HG03469 (cell line): ENCODE measurements around the gene HHAT.
"Not testable (repeated sequence)": the region's sequence is repeated elsewhere in the genome, so short reads cannot be mapped to it uniquely, and the experiment has no call there.

ENCODE experiments used
- ATAC-seq: cut with Tn5 transposase; IDR thresholded peaks from one replicate; pipeline ENCODE4 v1.9.1; 2021; ENCODE audit warnings: mild to moderate bottlenecking, moderate library complexity, moderate number of reproducible peaks; ENCODE audit not compliant: unreplicated experiment

Gene HHAT

DNA sequence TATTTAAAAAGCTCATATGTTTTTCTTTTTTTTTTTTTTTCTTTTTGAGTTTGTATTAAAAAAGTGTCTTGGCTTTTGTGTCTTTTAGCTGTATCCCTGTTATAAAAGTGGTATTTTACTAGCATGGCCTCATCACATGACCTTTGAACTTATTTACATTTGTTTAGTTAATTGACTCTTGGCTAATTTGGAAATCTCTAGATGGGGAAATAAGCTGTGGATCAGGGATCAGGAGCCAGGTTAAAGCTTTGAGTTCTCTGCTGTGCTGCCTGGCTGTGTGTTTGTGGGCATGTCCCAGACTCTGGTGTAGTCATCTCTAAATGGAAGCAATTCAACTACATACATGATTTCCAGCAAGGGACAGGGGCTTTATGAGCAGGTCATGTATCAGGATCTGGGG is 56.5 kb downstream of the HHAT start:
- ATAC-seq: no peak

DNA sequence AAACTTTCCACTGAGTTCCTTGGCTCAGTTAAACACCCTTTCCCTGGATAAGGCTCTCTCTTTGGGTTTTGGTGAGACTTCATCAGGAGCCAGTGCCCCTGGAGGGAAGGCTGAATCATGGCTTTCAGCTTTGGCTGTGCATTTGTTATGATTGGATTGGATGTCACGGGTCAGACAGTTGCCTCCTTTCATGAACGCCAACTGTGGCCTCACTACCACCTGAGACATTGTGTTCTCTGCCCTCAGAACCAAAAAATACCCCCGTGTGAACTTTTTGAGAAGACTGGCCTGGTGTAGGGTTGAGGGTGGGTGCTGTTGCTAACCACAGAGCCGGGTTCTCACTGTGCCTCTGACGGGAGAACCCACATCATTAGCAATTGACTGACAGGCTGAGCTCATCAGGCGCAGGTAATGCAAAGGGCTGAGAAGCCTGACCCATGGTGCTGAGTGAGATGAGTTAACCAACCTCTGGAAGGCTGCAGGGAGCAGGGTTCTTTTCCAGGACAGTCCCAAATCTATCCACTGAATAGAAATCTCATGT is 65.6 kb downstream of the HHAT start:
- no peak for ATAC-seq

DNA sequence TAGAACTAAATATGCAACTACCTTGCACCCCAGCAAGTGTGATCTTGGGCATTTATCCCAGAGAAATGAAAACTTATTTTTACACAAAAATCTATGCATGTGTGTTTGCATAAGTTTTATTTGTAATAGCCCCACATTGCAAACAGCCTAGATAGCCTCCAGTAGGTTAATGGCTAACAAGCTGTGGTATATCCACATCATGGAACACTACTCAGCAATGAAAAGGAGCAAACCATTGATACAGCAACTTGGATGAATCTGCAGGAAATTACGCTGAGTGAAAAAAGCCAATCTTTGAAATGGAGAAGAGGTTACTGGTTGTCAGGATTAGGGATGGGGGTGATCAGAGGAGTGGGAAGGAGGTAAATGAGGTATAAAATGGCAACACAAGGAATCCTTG is 67.8 kb downstream of the HHAT start:
- ATAC-seq: no peak

DNA sequence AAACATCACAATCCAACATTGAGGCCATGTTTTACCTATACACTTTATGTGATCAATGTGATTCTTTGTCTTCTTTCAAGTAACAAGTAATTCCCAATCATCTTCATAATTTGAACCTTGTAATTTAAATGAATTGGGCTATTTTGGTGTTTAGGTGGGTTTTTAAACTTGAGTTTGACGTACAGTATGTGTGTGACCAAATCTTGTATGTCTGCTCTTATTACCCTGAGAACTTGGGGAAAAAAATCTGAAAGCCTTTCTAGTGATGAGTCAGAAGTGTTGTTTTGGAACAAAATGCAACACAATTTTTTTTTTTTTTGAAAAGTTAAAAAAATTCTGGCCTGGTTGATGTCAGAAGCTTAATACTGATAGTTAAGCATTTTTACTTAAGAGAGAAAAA is 68.5 kb downstream of the HHAT start:
- ATAC-seq: no peak

DNA sequence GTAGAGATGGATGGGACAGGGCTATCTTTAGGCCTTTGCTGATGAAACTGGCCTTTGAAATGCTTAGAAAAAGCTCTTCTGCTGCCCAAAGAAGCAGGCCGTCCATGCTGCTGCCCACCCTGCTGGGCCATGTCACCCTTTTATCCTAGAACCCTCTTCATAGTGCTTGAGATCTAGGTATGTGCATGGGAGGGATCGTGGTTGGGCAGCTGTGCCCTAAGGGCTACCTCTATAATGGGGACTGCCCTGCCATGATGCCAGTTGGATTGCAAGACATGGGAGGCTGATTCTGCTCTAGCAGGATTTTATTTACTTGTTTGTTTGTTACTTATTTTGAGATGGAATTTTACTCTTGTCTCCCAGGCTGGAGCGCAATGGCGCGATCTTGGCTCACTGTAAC is 69.0 kb downstream of the HHAT start:
- no peak for ATAC-seq

DNA sequence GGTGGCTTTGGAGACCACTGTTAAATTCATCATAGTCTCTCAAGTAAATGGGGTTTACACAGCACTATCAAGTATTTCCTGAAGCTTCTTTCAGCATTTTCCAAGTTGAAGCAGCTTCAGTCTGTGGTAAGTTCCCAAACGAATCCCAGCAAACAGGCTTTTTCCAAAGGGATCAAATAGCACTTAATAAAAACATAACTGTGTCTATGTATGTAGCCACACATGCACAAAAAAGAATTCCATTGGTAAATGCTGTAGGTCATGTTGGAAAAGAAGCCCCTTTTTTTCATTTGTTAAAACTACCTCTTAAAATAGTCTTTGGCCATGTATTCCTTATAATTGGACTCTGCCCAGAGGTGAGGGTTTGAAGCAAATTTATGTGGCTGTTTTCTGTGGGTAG is 69.8 kb downstream of the HHAT start:
- ATAC-seq: no peak

DNA sequence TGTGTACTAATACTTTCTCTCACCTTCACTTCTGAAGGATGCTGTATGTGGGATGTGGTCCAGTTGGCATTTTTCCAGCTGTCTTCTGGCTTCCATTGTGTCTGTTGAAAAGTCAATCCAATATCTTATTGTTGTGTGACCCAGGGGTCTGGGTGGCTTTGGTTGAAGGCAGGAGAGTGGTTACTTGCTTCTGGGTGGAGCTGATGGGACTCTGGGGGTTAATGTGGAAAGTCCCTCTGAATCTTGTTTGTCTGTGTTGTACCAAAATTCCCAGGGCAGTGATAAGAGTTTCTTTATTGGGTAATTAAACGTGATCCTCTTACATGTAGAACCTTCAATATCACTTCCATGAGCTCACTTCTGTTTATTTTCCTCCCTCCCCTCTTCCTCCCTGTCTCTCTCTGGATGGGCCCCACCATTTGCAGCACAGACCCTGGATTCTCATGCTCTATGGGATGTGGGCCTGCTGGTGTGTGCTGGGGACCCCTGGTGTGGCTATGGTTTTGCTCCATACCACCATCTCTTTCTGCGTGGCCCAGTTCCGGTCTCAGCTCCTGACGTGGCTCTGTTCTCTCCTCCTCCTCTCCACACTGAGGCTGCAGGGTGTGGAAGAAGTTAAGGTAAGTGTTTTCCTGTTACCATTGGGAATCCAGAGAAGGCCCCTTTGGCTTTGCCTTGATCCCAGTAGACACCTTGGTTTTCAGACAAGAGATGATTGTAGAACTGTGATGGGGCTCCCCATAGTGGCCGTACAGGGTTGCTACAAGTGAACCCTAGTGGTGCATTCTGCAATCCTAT is 71.5 kb downstream of the HHAT start:
- peak; percentile 86 for ATAC-seq

DNA sequence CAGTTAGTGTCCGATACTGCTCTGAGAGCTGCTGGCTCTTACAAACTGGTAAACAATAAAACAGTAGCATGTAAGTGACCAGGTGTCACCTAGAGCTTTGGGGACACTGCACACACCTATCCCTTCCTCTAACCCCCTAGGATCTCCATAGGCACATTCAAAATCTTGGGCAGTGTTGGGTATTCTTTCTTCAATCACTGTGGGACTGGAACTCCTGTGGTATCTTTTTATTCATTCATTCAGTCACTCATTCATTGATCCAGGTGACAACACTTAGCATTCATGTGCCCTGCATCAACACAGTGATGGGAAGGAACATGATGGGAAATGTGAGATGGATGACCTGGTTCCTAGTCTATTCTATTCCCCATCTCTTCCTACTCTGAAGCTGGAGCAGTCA is 73.9 kb downstream of the HHAT start:
- ATAC-seq: no peak

DNA sequence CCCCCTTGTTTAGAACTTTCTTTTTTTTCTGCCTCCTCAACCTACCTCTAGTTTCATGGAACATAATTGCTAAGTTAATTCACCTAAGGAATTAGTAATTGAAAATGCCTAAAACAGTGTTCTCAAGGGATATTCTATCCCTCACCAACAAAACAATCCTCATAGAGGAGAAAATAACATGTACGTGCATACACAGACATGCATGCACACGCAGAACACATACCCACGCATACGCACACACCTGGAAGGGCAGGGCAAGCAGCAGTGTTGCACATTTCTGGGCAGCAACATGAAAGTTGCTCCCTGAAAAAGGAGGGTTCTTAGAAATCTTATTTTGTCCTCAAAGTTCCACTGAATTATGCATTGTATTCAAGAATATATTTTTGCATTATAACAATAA is 76.6 kb downstream of the HHAT start:
- ATAC-seq: no peak

DNA sequence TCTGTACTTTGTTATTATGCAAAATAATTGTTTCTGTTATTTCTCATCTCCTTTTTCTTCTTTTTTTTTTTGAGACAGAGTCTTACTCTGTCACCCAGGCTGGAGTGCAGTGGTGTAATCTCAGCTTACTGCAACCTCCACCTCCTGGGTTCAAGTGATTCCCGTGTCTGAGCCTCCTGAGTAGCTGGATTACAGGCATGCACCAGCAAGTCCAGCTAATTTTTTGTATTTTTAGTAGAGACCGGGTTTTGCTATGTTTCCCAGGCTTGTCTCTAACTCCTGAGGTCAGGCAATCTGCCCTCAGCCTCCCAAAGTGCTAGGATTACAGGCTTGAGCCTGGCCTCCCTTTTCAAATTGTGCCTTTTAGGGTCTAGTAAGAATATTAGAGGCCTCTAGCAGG is 77.6 kb downstream of the HHAT start:
- not testable (repeated sequence) for ATAC-seq

DNA sequence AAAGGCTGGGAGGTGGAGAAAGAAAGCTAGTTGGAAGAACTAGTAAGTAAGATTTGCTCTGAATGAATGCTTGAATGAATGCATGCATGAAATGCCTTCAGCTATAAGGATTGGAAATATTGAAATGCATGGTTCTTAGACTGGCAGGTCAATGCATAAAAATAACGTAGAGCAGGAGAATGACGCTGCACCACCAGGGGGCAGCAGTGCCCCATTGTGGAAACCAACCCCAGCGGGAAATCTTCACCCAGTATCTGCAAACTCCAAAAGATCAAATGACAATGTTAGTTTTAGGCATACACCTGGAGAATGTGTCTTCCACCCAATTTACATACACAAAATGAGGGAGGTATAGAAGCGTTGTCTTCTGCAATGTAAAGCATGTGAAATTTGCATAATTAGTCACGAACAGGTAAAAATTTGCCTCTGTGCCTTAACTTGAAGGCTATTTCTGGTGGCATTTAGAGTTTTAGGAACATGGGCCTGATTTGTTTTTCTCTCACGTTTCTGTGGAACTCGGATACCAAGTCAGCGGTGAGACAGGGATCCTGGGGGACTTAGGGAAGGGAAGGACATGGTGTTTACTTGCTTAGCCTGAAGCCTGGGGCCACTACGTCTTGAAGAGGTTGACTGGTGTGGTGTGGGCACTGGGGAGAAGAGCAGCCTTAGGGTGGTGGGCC is 78.6 kb downstream of the HHAT start:
- ATAC-seq: peak; percentile 60

DNA sequence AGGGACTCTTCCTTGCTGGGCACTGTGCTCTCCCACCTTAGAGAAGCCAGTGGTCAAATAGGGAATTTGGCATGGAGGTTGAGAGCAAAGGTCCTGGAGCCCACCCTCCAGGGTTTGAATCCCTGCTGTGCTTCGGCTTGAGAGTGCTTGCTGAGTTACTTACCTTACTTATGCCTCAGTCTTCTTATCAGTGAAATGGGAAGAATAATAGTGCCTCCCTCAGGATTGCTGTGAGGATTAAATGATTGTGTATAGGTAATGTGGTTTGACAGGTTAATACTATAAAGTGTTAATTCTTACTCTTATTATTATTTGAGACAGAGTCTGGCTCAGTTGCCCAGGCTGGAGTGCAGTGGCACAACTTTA is 79.2 kb downstream of the HHAT start:
- ATAC-seq: no peak

DNA sequence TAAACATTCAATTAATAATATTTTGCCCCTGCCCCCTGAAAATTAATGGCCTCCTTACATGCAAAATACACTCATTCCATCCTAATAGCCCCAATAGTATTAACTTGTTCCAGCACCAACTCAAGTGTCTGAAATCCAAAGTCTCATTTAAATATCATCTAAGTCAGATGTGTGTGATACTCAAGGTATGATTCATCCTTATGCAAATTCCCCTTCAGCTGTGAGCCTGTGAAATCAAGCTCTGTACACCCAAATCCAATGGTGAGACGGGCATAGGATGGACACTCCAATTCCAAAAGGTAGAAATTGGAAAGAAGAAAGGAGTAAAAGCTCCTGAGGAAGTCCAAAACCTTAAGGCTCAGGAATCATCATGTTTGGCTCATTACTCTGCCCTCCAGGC is 83.5 kb downstream of the HHAT start:
- ATAC-seq: no peak

DNA sequence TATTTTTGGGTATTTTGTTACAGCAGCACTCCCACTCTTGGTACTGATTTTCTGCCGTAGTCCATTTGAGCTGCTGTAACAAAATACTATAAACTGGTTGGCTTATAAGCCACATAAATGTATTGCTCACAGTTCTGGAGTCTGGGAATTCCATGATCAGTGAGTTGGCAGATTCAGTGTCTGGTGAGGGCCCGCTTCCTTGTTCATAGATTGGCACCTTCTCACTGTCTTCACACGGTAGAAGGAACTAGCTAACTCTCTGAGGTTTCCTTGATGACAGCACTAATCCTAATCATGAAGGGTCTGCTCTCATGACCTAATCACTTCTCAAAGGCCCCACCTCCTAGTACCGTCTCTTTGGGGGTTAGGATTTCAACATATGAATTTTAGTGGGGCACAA is 85.2 kb downstream of the HHAT start:
- ATAC-seq: no peak

DNA sequence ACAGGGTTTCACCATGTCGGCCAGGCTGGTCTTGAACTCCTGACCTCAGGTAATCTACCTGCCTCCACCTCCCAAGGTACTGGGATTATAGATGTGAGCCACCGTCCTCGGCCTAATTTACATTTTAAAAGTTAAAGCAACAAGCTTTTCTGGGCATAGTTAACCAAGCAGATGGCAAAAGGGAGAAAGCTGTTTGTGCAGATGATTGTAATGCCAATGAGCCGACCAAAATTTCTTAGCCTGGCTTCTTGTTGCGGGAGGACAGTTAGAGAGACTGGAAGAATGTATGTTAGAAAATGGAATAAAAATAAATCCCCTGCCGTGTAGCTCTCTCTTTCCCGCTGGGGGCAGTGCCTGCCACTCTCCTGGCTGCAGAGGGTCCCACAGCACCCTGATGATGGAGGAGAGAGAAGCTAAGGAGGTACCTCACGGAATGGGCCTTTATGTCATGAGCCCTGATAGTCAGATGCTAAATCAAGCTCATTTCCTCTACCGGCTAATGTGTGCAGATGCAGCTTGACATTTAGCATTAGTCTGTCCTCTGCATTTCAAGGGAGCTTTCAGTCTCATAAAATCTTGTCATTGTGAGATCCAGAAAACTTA is 87.2 kb downstream of the HHAT start:
- ATAC-seq: no peak

DNA sequence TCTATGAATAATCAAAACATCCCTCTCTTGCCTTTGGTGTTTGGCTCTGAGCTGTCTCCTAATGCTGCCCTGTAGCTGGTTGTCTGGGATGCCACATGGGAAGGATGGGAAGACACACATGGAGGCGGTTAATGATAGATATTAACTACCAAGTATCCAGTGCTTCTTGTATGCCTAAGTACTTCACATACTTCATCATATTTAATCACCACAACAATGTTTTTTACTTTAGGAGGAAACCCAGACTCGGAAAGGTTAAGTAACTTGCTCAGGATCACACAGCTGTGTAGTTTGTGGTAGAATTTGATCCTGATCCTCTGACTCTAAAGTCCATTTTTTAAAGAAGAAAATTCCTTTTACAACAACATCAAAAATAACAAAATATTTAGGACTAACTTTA is 88.0 kb downstream of the HHAT start:
- ATAC-seq: no peak

DNA sequence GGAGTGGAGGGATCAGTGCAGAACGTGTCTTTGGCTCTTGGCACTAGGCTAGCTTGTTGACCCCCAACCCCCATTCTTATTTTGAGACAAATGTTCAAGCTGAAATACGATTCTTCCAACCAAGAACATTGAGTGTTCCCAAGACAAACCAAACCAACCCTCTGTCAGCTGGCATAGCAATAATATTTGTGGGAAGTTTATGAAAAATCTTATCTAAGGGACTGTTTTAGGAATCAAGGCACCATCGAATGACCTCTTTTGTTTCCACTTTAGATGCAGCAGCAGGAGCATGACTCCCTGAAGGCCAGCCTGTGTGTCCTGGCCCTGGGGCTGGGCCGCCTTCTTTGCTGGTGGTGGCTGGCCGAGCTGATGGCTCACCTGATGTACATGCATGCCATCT is 89.2 kb downstream of the HHAT start:
- ATAC-seq: no peak

DNA sequence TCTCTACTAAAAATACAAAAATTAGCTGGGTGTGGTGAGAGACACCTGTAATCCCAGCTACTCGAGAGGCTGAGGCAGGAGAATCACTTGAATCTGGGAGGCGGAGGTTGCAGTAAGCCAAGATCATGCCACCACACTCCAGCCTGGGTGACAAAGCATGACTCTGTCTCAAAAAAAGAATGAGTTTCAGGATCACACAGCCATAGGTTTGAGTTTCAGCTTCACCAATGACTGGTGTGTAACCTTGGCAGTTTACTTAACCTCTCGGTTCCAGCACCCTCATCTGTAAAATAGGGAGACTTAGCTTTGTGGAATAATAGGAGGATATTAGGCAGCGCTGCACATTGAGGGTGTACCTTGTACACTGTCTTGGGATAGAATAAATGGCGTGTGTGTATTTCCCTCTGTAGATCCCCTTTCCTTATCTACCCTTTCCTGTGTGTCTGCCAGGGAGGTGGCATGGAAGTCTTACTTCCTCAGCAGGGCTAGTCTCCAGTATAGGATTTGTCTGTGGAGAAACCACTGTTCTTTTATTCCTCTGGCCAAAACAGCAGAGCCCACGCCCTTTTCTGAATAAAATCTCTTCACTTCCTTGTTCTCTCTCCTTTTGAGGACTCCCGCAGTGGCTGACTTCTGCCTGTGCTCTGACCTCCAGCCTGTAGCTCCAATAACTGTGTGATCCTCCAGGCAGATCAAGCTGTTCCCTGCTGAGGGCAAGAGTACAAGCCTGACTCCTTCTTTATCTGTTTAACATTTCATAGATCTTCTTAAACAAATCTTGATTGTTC is 90.4 kb downstream of the HHAT start:
- no peak for ATAC-seq

DNA sequence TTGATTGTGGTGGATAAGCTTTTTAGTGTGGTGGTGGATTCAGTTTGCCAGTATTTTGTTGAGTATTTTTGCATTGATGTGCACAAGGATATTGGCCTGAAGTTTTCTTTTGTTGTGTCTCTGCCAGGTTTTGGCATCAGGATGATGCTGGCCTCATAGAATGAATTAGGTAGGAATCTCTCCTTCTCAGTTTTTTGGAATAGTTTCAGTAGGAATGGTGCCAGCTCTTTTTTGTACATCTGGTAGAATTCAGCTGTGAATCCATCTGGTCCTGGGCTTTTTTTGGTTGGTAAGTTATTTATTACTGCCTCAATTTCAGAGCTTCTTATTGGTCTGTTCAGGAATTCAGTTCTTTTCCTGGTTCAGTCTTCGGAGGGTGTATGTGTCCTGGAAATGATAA is 98.0 kb downstream of the HHAT start:
- not testable (repeated sequence) for ATAC-seq

DNA sequence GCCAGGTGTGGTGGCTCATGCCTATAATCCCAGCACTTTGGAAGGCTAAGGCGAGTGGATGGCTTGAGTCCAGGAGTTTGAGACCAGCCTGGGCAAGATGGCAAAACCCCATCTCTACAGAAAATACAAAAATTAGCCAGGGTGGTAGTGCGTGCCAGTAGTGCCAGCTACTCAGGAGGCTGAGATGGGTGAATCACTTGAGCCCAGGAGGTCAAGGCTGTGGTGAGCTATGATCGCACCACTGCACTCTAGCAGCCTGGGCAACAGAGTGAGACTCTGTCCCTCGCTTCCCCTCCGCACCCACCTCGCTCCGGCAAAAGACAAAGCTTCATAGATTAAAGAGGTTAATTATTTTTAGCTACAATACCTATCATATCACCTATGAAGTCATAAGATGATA is 100.0 kb downstream of the HHAT start:
- no peak for ATAC-seq

DNA sequence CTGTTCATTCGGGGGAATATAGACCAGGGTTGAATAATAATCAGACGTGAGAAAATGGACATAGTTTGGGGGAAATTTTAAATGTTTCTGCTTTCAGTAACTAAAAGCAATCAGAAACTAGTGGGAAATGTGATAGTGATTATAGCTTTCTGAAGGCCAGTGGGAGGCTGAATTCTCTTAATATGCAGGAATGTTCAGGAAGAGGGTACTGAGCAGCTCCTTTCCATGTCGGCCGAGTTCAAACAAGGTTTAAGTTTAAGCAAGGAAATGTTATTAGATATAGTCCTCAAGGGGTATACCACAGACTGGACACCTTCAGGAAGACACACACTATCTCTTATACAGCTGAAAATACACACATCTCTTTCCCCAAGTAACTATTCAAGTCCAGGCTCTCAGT is 105.5 kb downstream of the HHAT start:
- ATAC-seq: no peak
